H9 (cell line): ENCODE measurements around the gene PHGDH. TPM values are rescaled to one million over a fixed set of nuclear protein-coding genes. Genes with fewer than 3 reads are reported as not detected.

Experiments
- DNase-seq: peaks from one replicate; pipeline ENCODE4 v3.0.0-alpha.2; 2017
- H2AFZ ChIP-seq: one replicate; pipeline ENCODE4 v1.6.1; 2013; ENCODE audit warnings: mild to moderate bottlenecking, low read length, control low read depth, moderate library complexity
- H2AK5ac ChIP-seq: 2 replicates; pipeline ENCODE4 v1.6.1; 2013; ENCODE audit warnings: low read length, control low read depth, mixed read lengths; ENCODE audit not compliant: insufficient read length
- H2BK120ac ChIP-seq: one replicate; pipeline ENCODE4 v1.6.1; 2013; ENCODE audit warnings: low read depth, mild to moderate bottlenecking, low read length, control low read depth, inconsistent platforms; ENCODE audit not compliant: poor library complexity, severe bottlenecking
- H2BK12ac ChIP-seq: 2 replicates; pipeline ENCODE4 v1.6.1; 2013; ENCODE audit warnings: low read length, control low read depth, mixed read lengths, low read depth; ENCODE audit not compliant: insufficient read length
- H2BK15ac ChIP-seq: 2 replicates; pipeline ENCODE4 v1.6.1; 2013; ENCODE audit warnings: low read depth, low read length, control low read depth
- H2BK20ac ChIP-seq: one replicate; pipeline ENCODE4 v1.6.1; 2013; ENCODE audit warnings: low read depth, mild to moderate bottlenecking, low read length, control low read depth, inconsistent platforms; ENCODE audit not compliant: poor library complexity, severe bottlenecking
- H2BK5ac ChIP-seq: 2 replicates; pipeline ENCODE4 v1.6.1; 2013; ENCODE audit warnings: low read length, control low read depth, mixed read lengths; ENCODE audit not compliant: insufficient read length
- H3K14ac ChIP-seq: 2 replicates; pipeline ENCODE4 v1.6.1; 2013; ENCODE audit warnings: low read length, control low read depth; ENCODE audit not compliant: insufficient read depth
- H3K18ac ChIP-seq: 2 replicates; pipeline ENCODE4 v1.6.1; 2013; ENCODE audit warnings: low read depth, mild to moderate bottlenecking, mixed read lengths, low read length, control low read depth; ENCODE audit not compliant: insufficient read length
- H3K23ac ChIP-seq: 2 replicates; pipeline ENCODE4 v1.6.1; 2013; ENCODE audit warnings: low read length, control low read depth, mixed read lengths, low read depth; ENCODE audit not compliant: insufficient read length
- H3K23me2 ChIP-seq: 2 replicates; pipeline ENCODE4 v1.6.1; 2013; ENCODE audit warnings: low read depth, mild to moderate bottlenecking, mixed read lengths, low read length, control low read depth; ENCODE audit not compliant: insufficient read length, poor library complexity, severe bottlenecking
- H3K27ac ChIP-seq: 2 replicates; pipeline ENCODE4 v1.5.1; 2013; ENCODE audit warnings: low read length, control low read depth, mixed read lengths, low read depth; ENCODE audit not compliant: insufficient read length
- H3K27me3 ChIP-seq: 2 replicates; pipeline ENCODE4 v1.6.1; 2013; ENCODE audit warnings: low read length, control low read depth, inconsistent platforms; ENCODE audit not compliant: insufficient read depth
- H3K4ac ChIP-seq: 2 replicates; pipeline ENCODE4 v1.6.1; 2013; ENCODE audit warnings: low read depth, mild to moderate bottlenecking, control low read depth, inconsistent platforms, low read length, moderate library complexity
- H3K4me1 ChIP-seq: 2 replicates; pipeline ENCODE4 v1.6.1; 2013; ENCODE audit warnings: low read length, control low read depth, inconsistent platforms; ENCODE audit not compliant: insufficient read depth
- H3K4me2 ChIP-seq: 2 replicates; pipeline ENCODE4 v1.6.1; 2013; ENCODE audit warnings: low read length, control low read depth, mixed read lengths; ENCODE audit not compliant: insufficient read length, insufficient read depth
- H3K56ac ChIP-seq: 2 replicates; pipeline ENCODE4 v1.6.1; 2013; ENCODE audit warnings: low read depth, mild to moderate bottlenecking, mixed read lengths, low read length, control low read depth; ENCODE audit not compliant: insufficient read length
- H3K79me1 ChIP-seq: 2 replicates; pipeline ENCODE4 v1.6.1; 2013; ENCODE audit warnings: low read depth, mild to moderate bottlenecking, moderate library complexity, low read length, control low read depth, inconsistent platforms; ENCODE audit not compliant: insufficient read depth, poor library complexity, severe bottlenecking
- H3K79me2 ChIP-seq: 2 replicates; pipeline ENCODE4 v1.6.1; 2013; ENCODE audit warnings: low read length, control low read depth, inconsistent platforms; ENCODE audit not compliant: insufficient read depth
- H3K9ac ChIP-seq: 2 replicates; pipeline ENCODE4 v1.6.1; 2013; ENCODE audit warnings: low read length, control low read depth, mixed read lengths; ENCODE audit not compliant: insufficient read length; ENCODE audit errors: extremely low read depth
- H3K9me3 ChIP-seq: one replicate; pipeline ENCODE4 v1.6.1; 2013; ENCODE audit warnings: low read depth, low read length, inconsistent platforms; ENCODE audit not compliant: control insufficient read depth
- H3T11ph ChIP-seq: one replicate; pipeline ENCODE4 v1.6.1; 2013; ENCODE audit warnings: mild to moderate bottlenecking, low read length, control low read depth, inconsistent platforms
- H4K20me1 ChIP-seq: one replicate; pipeline ENCODE4 v1.6.1; 2013; ENCODE audit not compliant: control insufficient read depth, insufficient read length, insufficient read depth
- H4K5ac ChIP-seq: 2 replicates; pipeline ENCODE4 v1.6.1; 2013; ENCODE audit warnings: low read depth, mild to moderate bottlenecking, mixed read lengths, low read length, control low read depth; ENCODE audit not compliant: insufficient read length
- H4K8ac ChIP-seq: replicated peaks from 2 replicates; pipeline ENCODE4 v1.6.1; 2013; ENCODE audit warnings: low read length, control low read depth, mixed read lengths, low read depth; ENCODE audit not compliant: insufficient read length
- H4K91ac ChIP-seq: 2 replicates; pipeline ENCODE4 v1.6.1; 2013; ENCODE audit warnings: low read depth, mild to moderate bottlenecking, moderate library complexity, mixed read lengths, low read length, control low read depth; ENCODE audit not compliant: insufficient read length
- H3K27ac Mint-ChIP-seq, 3 experiments: 2 replicates in 2 of 3; 3 replicates in 1 of 3; pipeline ENCODE4 v1.8.0; 2020 to 2021; ENCODE audit warnings: mixed read lengths in 3 of 3, mild to moderate bottlenecking in 1 of 3, moderate library complexity in 1 of 3
- H3K27me3 Mint-ChIP-seq: 2 replicates; pipeline ENCODE4 v1.8.0; 2021; ENCODE audit warnings: low read depth, mild to moderate bottlenecking, moderate library complexity, mixed read lengths
- H3K36me3 Mint-ChIP-seq, 3 experiments: 2 replicates in 2 of 3; 3 replicates in 1 of 3; pipeline ENCODE4 v1.8.0; 2020 to 2021; ENCODE audit warnings: low read depth in 3 of 3, mixed read lengths in 3 of 3; ENCODE audit not compliant: insufficient read depth in 1 of 3
- H3K4me1 Mint-ChIP-seq, 2 experiments: 2 replicates each; pipeline ENCODE4 v1.8.0; 2020; ENCODE audit warnings: mixed read lengths in 2 of 2
- H3K4me3 Mint-ChIP-seq, 2 experiments: 2 replicates in 1 of 2; 3 replicates in 1 of 2; pipeline ENCODE4 v1.8.0; 2020 to 2021; ENCODE audit warnings: mild to moderate bottlenecking in 2 of 2, mixed read lengths in 2 of 2, moderate library complexity in 1 of 2
- H3K9me3 Mint-ChIP-seq, 2 experiments: 2 replicates in 1 of 2; 3 replicates in 1 of 2; pipeline ENCODE4 v1.8.0; 2020; ENCODE audit warnings: mild to moderate bottlenecking in 2 of 2, mixed read lengths in 2 of 2, moderate library complexity in 1 of 2
- CTCF ChIP-seq: fragments of 200-600 bp; sonication (generic); conservative IDR thresholded peaks from 3 replicates; pipeline ENCODE4 v1.8.0; 2021; ENCODE audit warnings: antibody characterized with exemption, mild to moderate bottlenecking
- WGBS: extraction: QIAGEN DNeasy Blood & Tissue Kit; methylation state at CpG from one replicate; pipeline ENCODE4 v1.1.7; 2013; ENCODE audit warnings: missing lambda C conversion rate, low lambda C conversion rate, mixed read lengths; ENCODE audit not compliant: insufficient read length; ENCODE audit errors: extremely low coverage; 5-methylcytosine and 5-hydroxymethylcytosine counted together
- total RNA-seq: library from RNA; stranded (reverse); gene quantifications from 2 replicates; pipeline ENCODE4 v1.2.1, GENCODE V29; 2021

Gene PHGDH
- total RNA-seq, 1 experiment from 2014 or later, result 458 TPM

- Mint-ChIP-seq H3K4me3 (no peak overlapping the region), H3K4me1 (peaks cover 2% of the 10 kb centered on the region in 2 experiments; a peak in 3 of 4 replicates), H3K36me3 (no peaks in the 10 kb centered on the region), H3K9me3 (no peaks in the 10 kb centered on the region), H3K27me3 (peaks cover 13% of the 10 kb centered on the region), H3K27ac (no peak overlapping the region)
- WGBS, result no CpG with 5 or more reads among the region's 4 CpGs
- Histone ChIP-seq H3K4me2 (no peak overlapping the region), H3K27me3 (no peaks in the 10 kb centered on the region), H4K91ac (no peak overlapping the region), H2AK5ac (no peak overlapping the region), H3K4ac (no peak overlapping the region), H3K14ac (no peak overlapping the region), H4K20me1 (no peaks in the 10 kb centered on the region), H2BK5ac (no peak overlapping the region), H2BK12ac (no peak overlapping the region), H2AFZ (no peak overlapping the region), H3K23me2 (no peaks in the 10 kb centered on the region), H4K8ac (no peak overlapping the region), H3K18ac (no peak overlapping the region), H3K79me2 (no peaks in the 10 kb centered on the region), H3K4me1 (no peaks in the 10 kb centered on the region), H3K23ac (no peak overlapping the region), H3K27ac (no peak overlapping the region), H2BK120ac (no peak overlapping the region), H4K5ac (no peak overlapping the region), H3K56ac (no peak overlapping the region), H3K9me3 (no peaks in the 10 kb centered on the region), H2BK15ac (no peak overlapping the region), H2BK20ac (no peak overlapping the region), H3T11ph (no peak overlapping the region), H3K9ac (no peak overlapping the region), H3K79me1 (no peaks in the 10 kb centered on the region)
- DNase-seq, result no peak
- TF ChIP-seq CTCF, result no peak
Observed at GRCh38 chr1:119752592-119752991, 40.9 kb downstream of the PHGDH start.
